Uterus (tissue), 4 donors: ENCODE results near the gene UVRAG. TPM values are rescaled to one million over a fixed set of nuclear protein-coding genes. Genes with fewer than 3 reads are reported as not detected.

ENCODE experiments used
- DNase-seq, 2 donors: peaks; one replicate each; pipeline ENCODE4 v3.0.0-alpha.2; 2019 to 2020
- H3K27ac ChIP-seq, 2 donors: fragments of 200-600 bp; sonication (generic); 1 replicate in 1 of 2; 2 replicates in 1 of 2; pipeline ENCODE4 v1.5.1; 2016 to 2018
- H3K27me3 ChIP-seq, 2 donors: fragments of 200-600 bp; sonication (generic); one replicate each; pipeline ENCODE4 v1.5.1; 2018 to 2019; ENCODE audit warnings: control low read depth in 1 of 2
- H3K36me3 ChIP-seq, 2 donors: fragments of 200-600 bp; sonication (generic); one replicate each; pipeline ENCODE4 v1.5.1; 2019; ENCODE audit warnings: control low read depth in 1 of 2
- H3K4me1 ChIP-seq, 2 donors: fragments of 200-600 bp; sonication (generic); one replicate each; pipeline ENCODE4 v1.5.1; 2018 to 2019; ENCODE audit warnings: control low read depth in 1 of 2
- H3K4me3 ChIP-seq, 2 donors: fragments of 200-600 bp; sonication (generic); 1 replicate in 1 of 2; 2 replicates in 1 of 2; pipeline ENCODE4 v1.5.1; 2018 to 2019; ENCODE audit warnings: mild to moderate bottlenecking in 1 of 2
- H3K9me3 ChIP-seq, 2 donors: fragments of 200-600 bp; sonication (generic); one replicate each; pipeline ENCODE4 v1.5.1; 2019; ENCODE audit warnings: control low read depth in 1 of 2
- POLR2A ChIP-seq, 2 donors: fragments of 450-650 bp; IDR thresholded peaks; one replicate each; pipeline ENCODE4 v1.6.1; 2016; ENCODE audit warnings: antibody characterized with exemption in 2 of 2, mild to moderate bottlenecking in 1 of 2, moderate library complexity in 1 of 2
- intact Hi-C: fragments of 100-400 bp; cut with DNase I; formaldehyde crosslinking; loops from one replicate; pipeline ENCODE4 v1.15.1; 2023; ENCODE audit warnings: low total_unique reads
- total RNA-seq, 4 donors: library from RNA; depleted of rRNA in 3 of 4; stranded (reverse); fragments of >200 nt in 3 of 4; gene quantifications; one replicate each; pipeline versions ENCODE4 v1.1.0 to v1.2.4, GENCODE V29; 2014 to 2023
- TF ChIP-seq, protein P1 (sequence below), 4 experiments: fragments of 200-600 bp in 2 of 4; fragments of 450-650 bp in 2 of 4; sonication (generic) in 2 of 4; IDR thresholded peaks; one replicate each; pipeline ENCODE4 v1.5.1; 2016 to 2019; ENCODE audit warnings: antibody characterized with exemption in 4 of 4, mild to moderate bottlenecking in 2 of 4, moderate library complexity in 1 of 4
- donor health status: DM: yes; HTN: yes; CAD: no.

Gene UVRAG
- total RNA-seq, 4 donors from 2014 or later = 14.9 to 42.9 (median 26.4) TPM

DNA sequence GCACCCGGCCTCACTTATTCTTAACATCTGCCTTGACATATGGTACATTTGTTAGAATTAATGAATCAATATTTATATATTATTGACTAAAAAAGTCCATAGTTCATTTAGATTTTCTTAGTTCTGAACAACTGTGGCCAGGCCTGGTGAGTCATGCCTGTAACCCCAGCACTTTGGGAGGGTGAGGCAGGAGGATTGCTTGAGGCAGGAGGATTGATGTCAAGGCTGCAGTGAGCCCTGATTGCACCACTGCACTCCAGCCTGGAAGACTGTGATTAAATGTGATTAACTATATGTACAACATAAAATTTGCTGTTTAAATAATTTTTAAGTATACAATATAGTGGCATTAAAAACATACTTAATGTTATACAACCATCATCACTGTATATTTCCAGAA is 5.6 kb downstream of the UVRAG start:
- H3K27ac ChIP-seq = no peak overlapping the region
- no peaks in the 10 kb centered on the region for H3K4me1 ChIP-seq
- no peaks in the 10 kb centered on the region for H3K27me3 ChIP-seq
- H3K9me3 ChIP-seq = no peaks in the 10 kb centered on the region
- no peaks in the 10 kb centered on the region for H3K36me3 ChIP-seq
- DNase-seq = no peak
- no peak overlapping the region for H3K4me3 ChIP-seq
- TF ChIP-seq POLR2A (IDR thresholded peaks at IDR 0.05) = no peak
- TF ChIP-seq, protein P1, sequence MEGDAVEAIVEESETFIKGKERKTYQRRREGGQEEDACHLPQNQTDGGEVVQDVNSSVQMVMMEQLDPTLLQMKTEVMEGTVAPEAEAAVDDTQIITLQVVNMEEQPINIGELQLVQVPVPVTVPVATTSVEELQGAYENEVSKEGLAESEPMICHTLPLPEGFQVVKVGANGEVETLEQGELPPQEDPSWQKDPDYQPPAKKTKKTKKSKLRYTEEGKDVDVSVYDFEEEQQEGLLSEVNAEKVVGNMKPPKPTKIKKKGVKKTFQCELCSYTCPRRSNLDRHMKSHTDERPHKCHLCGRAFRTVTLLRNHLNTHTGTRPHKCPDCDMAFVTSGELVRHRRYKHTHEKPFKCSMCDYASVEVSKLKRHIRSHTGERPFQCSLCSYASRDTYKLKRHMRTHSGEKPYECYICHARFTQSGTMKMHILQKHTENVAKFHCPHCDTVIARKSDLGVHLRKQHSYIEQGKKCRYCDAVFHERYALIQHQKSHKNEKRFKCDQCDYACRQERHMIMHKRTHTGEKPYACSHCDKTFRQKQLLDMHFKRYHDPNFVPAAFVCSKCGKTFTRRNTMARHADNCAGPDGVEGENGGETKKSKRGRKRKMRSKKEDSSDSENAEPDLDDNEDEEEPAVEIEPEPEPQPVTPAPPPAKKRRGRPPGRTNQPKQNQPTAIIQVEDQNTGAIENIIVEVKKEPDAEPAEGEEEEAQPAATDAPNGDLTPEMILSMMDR (IDR thresholded peaks at IDR 0.05) = no peak
- intact Hi-C loops = no loop called here

DNA sequence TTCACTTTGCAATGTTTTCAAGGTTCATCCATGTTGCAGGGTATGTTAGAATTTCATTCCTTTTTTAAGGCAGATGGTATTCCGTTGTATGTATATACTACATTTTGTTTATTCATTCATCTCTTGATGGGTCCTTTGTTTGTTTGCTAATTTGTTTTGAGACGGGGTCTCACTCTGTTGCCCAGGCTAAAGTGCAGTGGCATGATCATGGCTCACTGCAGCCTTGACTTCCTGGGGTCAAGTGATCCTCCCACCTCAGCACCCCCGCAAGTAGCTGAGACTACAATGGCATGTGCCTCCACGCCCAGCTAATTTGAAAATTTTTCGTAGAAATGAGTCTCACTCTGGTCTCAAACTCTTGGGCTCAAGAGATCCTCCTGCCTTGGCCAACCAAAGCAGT is 6.2 kb downstream of the UVRAG start:
- intact Hi-C loops = no loop called here
- Histone ChIP-seq H3K4me3 (no peak overlapping the region), H3K36me3 (no peaks in the 10 kb centered on the region), H3K4me1 (no peaks in the 10 kb centered on the region), H3K9me3 (no peaks in the 10 kb centered on the region), H3K27ac (no peak overlapping the region), H3K27me3 (no peaks in the 10 kb centered on the region)
- TF ChIP-seq, protein P1 (IDR thresholded peaks at IDR 0.05) = no peak
- no peak for TF ChIP-seq POLR2A (IDR thresholded peaks at IDR 0.05)
- DNase-seq = no peak

DNA sequence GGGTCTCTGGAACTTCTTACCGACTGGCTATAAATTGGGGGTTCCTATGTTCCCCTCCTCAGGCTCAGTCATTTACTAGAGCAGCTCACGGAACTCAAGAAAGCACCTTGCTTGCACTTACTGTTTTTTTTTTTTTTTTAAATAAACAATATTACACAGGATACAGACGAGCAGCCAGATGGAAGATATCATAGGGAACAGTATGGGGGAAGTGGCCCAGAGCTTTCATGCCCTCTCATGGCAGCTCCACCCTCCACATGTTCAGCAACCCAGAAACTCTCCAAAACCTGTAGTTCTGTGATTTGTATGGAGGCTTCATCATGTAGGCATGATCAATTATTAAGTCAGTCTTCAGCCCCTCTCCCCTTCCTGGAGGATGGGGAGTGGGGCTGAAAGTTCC is 7.5 kb downstream of the UVRAG start:
- intact Hi-C loops = no loop called here
- Histone ChIP-seq H3K9me3 (no peaks in the 10 kb centered on the region), H3K4me1 (no peaks in the 10 kb centered on the region), H3K4me3 (no peak overlapping the region), H3K36me3 (no peaks in the 10 kb centered on the region), H3K27ac (no peak overlapping the region), H3K27me3 (no peaks in the 10 kb centered on the region)
- no peak for DNase-seq
- TF ChIP-seq, protein P1 (IDR thresholded peaks at IDR 0.05) = no peak
- no peak for TF ChIP-seq POLR2A (IDR thresholded peaks at IDR 0.05)

DNA sequence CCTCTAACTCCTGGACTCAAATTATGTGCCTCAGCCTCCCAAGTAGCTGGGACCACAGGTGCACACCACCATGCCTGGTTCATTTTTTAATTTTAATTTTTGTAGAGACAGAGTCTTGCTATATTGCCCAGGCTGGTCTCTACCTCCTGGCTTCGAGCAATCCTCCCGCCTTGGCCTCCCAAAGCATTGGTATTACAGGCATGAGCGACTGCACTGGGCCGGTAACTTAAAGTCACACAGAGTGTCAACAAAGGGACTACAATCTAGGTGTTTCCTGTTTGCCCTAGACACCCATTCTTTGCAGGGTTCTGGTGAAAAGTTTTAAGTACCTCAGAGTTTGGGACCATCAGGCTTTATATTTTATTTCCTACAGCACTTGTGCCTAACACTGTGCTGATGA is 8.4 kb downstream of the UVRAG start:
- TF ChIP-seq, protein P1 (IDR thresholded peaks at IDR 0.05) = no peak
- no peak for TF ChIP-seq POLR2A (IDR thresholded peaks at IDR 0.05)
- intact Hi-C loops = no loop called here

DNA sequence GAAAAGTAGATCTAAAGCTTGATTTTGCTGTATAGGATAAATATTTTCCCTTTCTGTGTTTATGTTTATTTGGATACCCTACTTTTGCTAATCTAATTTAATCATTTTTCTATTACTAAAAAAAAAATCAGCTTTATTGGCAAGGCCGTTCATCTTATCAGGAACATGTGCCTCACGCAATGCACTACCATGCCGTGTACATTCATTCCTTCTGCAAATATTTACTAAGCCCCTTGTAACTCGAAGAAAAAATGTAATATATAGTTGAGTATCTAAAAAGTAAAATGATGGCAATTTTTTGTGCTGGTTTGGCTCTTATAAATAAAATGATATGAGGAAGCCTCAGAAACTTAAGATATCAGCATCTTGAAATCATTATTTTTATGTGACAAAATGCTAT is 8.9 kb downstream of the UVRAG start:
- no peaks in the 10 kb centered on the region for H3K4me1 ChIP-seq
- H3K4me3 ChIP-seq = no peak overlapping the region
- no peaks in the 10 kb centered on the region for H3K36me3 ChIP-seq
- TF ChIP-seq, protein P1 (IDR thresholded peaks at IDR 0.05) = no peak
- TF ChIP-seq POLR2A (IDR thresholded peaks at IDR 0.05) = no peak
- H3K27ac ChIP-seq = peak overlapping the region in 1 of 2 donors; percentile 57
- H3K27me3 ChIP-seq = no peaks in the 10 kb centered on the region
- no peak for DNase-seq
- no peaks in the 10 kb centered on the region for H3K9me3 ChIP-seq
- intact Hi-C loops = no loop called here

More for the DNA sequence above, 8.4 kb downstream of the UVRAG start:
- H3K36me3 ChIP-seq = no peaks in the 10 kb centered on the region
- no peaks in the 10 kb centered on the region for H3K9me3 ChIP-seq
- no peak for DNase-seq
- H3K4me1 ChIP-seq = no peaks in the 10 kb centered on the region
- H3K27ac ChIP-seq = peak overlapping the region in 1 of 2 donors; percentile 57
- no peak overlapping the region for H3K4me3 ChIP-seq
- H3K27me3 ChIP-seq = no peaks in the 10 kb centered on the region
